Uterus (tissue), 2 donors: ENCODE measurements around the gene DGKG.

Experiments used
- CTCF ChIP-seq, 4 experiments: fragments of 200-600 bp in 2 of 4; fragments of 450-650 bp in 2 of 4; sonication (generic) in 2 of 4; IDR thresholded peaks; one replicate each; pipeline ENCODE4 v1.5.1; 2016 to 2019; ENCODE audit warnings: antibody characterized with exemption in 4 of 4, mild to moderate bottlenecking in 2 of 4, moderate library complexity in 1 of 4
- POLR2A ChIP-seq, 2 donors: fragments of 450-650 bp; IDR thresholded peaks; one replicate each; pipeline ENCODE4 v1.6.1; 2016; ENCODE audit warnings: antibody characterized with exemption in 2 of 2, mild to moderate bottlenecking in 1 of 2, moderate library complexity in 1 of 2

GRCh38 chr3:186368176-186368575 is 6.1 kb upstream of the DGKG start:
- TF ChIP-seq CTCF (IDR thresholded peaks at IDR 0.05) (no peak), POLR2A (IDR thresholded peaks at IDR 0.05) (no peak)
